ENCODE data around the gene PHACTR2. TPM values are rescaled to one million over a fixed set of nuclear protein-coding genes. Genes with fewer than 3 reads are reported as not detected.

Gene PHACTR2
- total RNA-seq, 1 experiment from 2014 or later = 20.7 TPM

DNA sequence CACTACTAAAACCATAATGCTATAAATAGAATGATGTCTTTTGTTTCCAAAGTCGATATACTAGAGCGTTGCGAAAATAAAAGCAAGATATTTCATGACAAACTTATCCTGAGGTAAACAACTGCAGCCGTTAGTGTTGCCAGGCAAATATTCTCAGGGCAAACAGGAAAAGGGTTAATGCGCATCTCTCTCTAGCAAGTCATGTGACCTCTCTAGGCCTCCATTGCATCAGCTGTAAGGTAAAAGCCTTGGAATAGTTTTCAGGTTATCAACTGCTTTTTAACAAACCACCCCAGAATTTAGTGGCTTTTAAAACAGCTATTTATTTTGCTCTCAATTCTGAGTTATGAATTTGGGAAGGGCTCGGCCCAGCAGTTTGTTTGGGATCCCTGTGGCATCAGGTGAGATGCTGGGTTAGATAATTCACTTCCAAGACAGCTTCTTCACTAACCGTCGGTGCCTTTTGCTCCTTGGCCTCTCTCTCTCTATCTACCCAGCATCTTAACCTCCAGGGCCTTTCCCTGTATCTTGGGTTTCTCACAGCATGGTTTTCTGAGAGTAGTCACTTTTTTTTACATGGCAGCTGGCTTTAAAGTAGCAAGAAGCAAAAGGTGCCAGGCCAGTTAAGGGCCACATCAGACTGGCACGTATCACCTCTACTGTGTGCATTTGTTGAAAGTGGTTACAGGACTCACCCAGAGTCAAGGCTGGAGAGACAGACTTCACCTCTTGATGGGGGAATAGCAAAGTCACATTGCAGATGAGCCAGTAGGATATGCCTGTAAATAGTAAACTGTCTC is 126.2 kb downstream of the PHACTR2 start:
- no TSS peak for BruUV-seq (replicated peaks)
- Mint-ChIP-seq H3K27ac (ENCODE audit: unreplicated experiment) (no peak overlapping the region), H3K4me1 (ENCODE audit: low read depth, unreplicated experiment) (no peaks in the 10 kb centered on the region), H3K9me3 (ENCODE audit: low read depth, unreplicated experiment) (peaks cover 5% of the 10 kb centered on the region), H3K36me3 (ENCODE audit: insufficient read depth, unreplicated experiment) (peaks cover 5% of the 10 kb centered on the region), H3K4me3 (ENCODE audit: low read depth, unreplicated experiment) (no peak overlapping the region), H3K27me3 (ENCODE audit: unreplicated experiment) (no peaks in the 10 kb centered on the region)
- intact Hi-C loops (cut with micrococcal nuclease; ENCODE audit: unreplicated experiment) = no loop called here
- no peak for TF ChIP-seq CTCF (IDR thresholded peaks at IDR 0.05; ENCODE audit: unreplicated experiment)
- no peak for DNase-seq
- CTCF ChIA-PET = no interaction called here

- intact Hi-C loops (cut with micrococcal nuclease; ENCODE audit: unreplicated experiment) = no loop called here
- CTCF ChIA-PET = no interaction called here
- TF ChIP-seq CTCF (IDR thresholded peaks at IDR 0.05; ENCODE audit: unreplicated experiment) = no peak
- Mint-ChIP-seq H3K4me1 (ENCODE audit: low read depth, unreplicated experiment) (no peaks in the 10 kb centered on the region), H3K36me3 (ENCODE audit: insufficient read depth, unreplicated experiment) (peaks cover 5% of the 10 kb centered on the region), H3K9me3 (ENCODE audit: low read depth, unreplicated experiment) (no peaks in the 10 kb centered on the region), H3K4me3 (ENCODE audit: low read depth, unreplicated experiment) (no peak overlapping the region), H3K27ac (ENCODE audit: unreplicated experiment) (no peak overlapping the region), H3K27me3 (ENCODE audit: unreplicated experiment) (no peaks in the 10 kb centered on the region)
- no TSS peak for BruUV-seq (replicated peaks)
- no peak for DNase-seq
These were observed 127.1 kb downstream of the PHACTR2 start for GRCh38 chr6:143804835-143805239.

GRCh38 chr6:143806282-143807102 is 128.7 kb downstream of the PHACTR2 start:
- Mint-ChIP-seq H3K36me3 (ENCODE audit: insufficient read depth, unreplicated experiment) (peaks cover under 1% of the 10 kb centered on the region), H3K4me3 (ENCODE audit: low read depth, unreplicated experiment) (no peak overlapping the region), H3K27me3 (ENCODE audit: unreplicated experiment) (no peaks in the 10 kb centered on the region), H3K9me3 (ENCODE audit: low read depth, unreplicated experiment) (no peaks in the 10 kb centered on the region), H3K27ac (ENCODE audit: unreplicated experiment) (no peak overlapping the region), H3K4me1 (ENCODE audit: low read depth, unreplicated experiment) (no peaks in the 10 kb centered on the region)
- BruUV-seq (replicated peaks) = no TSS peak
- intact Hi-C loops (cut with micrococcal nuclease; ENCODE audit: unreplicated experiment) = no loop called here
- no peak for TF ChIP-seq CTCF (IDR thresholded peaks at IDR 0.05; ENCODE audit: unreplicated experiment)
- CTCF ChIA-PET = no interaction called here
- no peak for DNase-seq

DNA sequence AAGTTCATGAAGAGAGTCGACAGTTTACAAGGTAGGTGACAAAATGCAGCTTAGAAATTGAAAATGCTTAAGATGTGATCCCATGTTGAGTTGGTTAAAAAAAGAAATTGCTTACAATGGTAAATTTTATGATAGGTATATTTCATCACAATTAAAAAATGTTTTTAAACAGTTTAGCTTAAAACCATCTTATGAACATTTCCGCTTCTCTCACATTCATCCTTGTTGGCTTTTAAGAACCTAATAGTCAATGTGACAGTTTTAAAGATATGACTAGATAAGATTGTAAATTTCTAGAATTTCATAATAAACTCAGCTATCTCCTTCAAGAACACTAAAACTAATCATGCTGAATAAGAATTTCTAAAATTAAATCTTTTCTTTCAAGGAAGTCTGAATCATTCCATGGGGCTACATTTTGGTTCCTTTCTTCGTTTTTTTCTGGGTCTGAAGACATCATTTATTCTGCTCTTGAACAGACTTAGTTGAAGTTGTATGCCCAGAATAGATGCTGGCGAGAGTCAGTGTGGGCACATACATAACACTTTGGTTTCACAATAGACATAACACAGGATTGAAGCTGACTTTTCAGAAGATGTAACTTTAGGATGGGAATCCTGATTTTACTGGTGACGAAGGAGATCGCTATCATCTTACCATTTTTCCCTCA is 129.5 kb downstream of the PHACTR2 start:
- CTCF ChIA-PET = no interaction called here
- no TSS peak for BruUV-seq (replicated peaks)
- Mint-ChIP-seq H3K27me3 (ENCODE audit: unreplicated experiment) (no peaks in the 10 kb centered on the region), H3K36me3 (ENCODE audit: insufficient read depth, unreplicated experiment) (no peaks in the 10 kb centered on the region), H3K4me3 (ENCODE audit: low read depth, unreplicated experiment) (no peak overlapping the region), H3K4me1 (ENCODE audit: low read depth, unreplicated experiment) (no peaks in the 10 kb centered on the region), H3K9me3 (ENCODE audit: low read depth, unreplicated experiment) (no peaks in the 10 kb centered on the region), H3K27ac (ENCODE audit: unreplicated experiment) (no peak overlapping the region)
- DNase-seq = no peak
- no peak for TF ChIP-seq CTCF (IDR thresholded peaks at IDR 0.05; ENCODE audit: unreplicated experiment)
- intact Hi-C loops (cut with micrococcal nuclease; ENCODE audit: unreplicated experiment) = no loop called here

Measured in Calu3 (cell line).